ENCODE results near the gene USP13.
"Not testable (repeated sequence)": the region's sequence is repeated elsewhere in the genome, so short reads cannot be mapped to it uniquely, and the experiment has no call there.

Gene USP13

DNA sequence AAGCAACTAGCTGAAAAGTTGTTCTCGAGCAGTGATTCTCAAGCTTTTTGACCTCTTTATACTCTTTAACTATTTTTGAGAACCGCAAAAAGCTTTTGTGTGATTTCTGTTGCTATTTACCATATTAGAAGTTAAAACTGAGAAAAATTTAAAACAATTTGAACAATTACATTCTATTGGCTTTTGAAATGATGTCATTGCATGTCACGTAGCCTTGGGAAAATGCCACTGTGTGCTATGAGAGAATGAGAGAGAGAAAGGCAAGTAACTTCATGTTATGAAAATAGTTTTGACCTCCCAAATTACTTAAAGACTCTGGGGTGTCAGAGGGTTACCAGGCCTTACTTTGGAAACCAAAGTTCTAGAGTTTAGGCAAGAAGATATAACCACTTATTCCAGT is 8.0 kb downstream of the USP13 start:
- DNase-seq: no peak

- DNase-seq: no peak
These were observed 8.9 kb downstream of the USP13 start for GRCh38 chr3:179661777-179662176.

DNA sequence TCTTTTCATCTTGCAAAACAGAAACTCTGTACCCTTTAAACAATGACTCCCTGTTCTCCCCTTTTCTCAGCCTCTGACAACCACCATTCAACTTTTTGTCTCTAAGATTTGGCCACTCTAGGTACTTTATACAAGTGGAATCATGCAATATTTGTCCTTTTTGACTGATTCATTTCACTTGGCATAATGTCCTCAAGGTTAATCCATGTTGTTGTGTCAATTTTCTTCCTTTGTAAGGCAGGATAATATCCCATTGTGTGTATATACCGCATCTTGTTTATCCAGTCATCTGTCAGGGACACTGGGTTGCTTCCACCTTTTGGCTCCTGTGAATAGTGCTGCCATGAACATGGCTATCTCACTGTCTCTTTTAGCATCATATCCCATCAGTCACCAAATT is 10.3 kb downstream of the USP13 start:
- no peak for DNase-seq

DNA sequence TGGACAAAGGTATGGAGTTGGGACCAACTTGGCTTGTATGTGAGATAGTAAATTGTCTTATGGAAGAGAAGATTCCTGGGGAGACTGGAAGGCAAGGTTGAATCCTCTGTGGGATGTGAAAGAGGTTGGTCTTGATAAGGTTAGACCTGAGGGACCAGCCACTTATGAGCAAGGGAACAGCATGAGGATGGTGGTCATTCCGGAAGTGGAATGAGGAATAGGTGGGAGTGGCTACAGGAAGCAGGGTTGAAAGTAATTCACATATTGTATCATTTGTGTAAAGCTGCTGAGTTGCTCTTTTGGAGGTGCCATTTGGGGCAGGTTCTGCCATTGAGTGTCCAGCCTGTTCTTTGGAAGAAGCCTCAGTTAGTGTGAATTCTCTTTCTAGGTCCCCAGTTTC is 13.2 kb downstream of the USP13 start:
- DNase-seq: no peak

GRCh38 chr3:179666436-179667035 is 13.7 kb downstream of the USP13 start:
- no peak for DNase-seq

- DNase-seq: no peak
These were observed 15.6 kb downstream of the USP13 start for GRCh38 chr3:179668429-179668828.

- DNase-seq: no peak
These were observed 17.5 kb downstream of the USP13 start for GRCh38 chr3:179670311-179670710.

- DNase-seq: no peak
These were observed 18.5 kb downstream of the USP13 start for GRCh38 chr3:179671309-179671708.

- no peak for DNase-seq
These were observed 19.0 kb downstream of the USP13 start for GRCh38 chr3:179671747-179672242.

- no peak for DNase-seq
These were observed 20.1 kb downstream of the USP13 start for GRCh38 chr3:179672918-179673317.

DNA sequence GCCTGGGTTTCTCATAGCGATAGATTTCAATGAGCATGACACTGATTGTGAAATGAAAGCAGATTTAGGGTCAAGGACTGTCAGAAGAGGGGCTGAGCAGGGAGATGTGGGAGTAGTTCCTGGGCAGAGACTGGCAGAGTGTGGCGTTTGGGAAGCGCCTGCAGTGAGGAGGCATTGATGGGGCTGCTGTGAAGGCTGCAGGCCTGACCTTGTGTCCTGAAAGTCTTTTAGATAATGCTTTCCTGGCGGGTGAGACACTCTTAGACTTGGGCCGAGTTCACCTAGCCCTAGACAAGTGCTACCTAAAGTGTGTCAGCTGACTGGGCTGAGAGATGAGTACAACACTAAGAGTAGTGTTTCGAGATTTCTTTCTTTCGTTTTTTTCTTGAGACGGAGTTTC is 20.7 kb downstream of the USP13 start:
- DNase-seq: no peak

- DNase-seq: no peak
These were observed 23.2 kb downstream of the USP13 start for GRCh38 chr3:179676081-179676480.

- DNase-seq: no peak
These were observed 25.0 kb downstream of the USP13 start for GRCh38 chr3:179677884-179678283.

- DNase-seq: no peak
These were observed 28.8 kb downstream of the USP13 start for GRCh38 chr3:179681492-179682263.

DNA sequence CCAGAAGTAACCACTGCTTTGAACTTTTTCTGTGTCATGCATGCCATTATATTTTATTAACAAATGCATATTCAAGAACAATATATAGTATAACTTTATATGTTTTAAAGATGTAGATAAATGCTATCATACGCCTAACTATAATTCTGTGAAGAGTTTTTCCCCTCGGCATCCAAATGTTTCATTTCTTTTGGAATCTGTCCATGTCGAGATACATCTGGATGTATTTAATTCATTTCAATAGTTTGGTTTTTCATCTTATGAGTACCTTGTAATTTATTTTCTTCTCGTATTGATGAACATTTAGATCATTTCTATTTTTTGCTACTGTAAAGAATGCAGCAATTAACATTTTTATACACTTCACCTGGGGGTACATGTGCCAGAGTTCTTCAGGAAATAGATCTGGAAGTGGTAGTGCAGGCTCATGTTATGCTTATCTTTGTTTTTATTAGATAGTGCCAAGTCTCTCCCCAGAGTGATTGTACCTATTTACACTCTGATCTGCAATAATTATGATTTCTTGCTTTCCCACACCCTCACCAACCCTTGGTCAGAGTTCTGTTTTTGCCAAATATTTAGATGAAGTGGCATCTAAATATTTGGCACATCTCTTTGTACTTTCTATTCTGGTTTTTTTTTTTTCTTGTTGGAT is 29.7 kb downstream of the USP13 start:
- no peak for DNase-seq

- DNase-seq: not testable (repeated sequence)
These were observed 30.4 kb downstream of the USP13 start for GRCh38 chr3:179683286-179683685.

DNA sequence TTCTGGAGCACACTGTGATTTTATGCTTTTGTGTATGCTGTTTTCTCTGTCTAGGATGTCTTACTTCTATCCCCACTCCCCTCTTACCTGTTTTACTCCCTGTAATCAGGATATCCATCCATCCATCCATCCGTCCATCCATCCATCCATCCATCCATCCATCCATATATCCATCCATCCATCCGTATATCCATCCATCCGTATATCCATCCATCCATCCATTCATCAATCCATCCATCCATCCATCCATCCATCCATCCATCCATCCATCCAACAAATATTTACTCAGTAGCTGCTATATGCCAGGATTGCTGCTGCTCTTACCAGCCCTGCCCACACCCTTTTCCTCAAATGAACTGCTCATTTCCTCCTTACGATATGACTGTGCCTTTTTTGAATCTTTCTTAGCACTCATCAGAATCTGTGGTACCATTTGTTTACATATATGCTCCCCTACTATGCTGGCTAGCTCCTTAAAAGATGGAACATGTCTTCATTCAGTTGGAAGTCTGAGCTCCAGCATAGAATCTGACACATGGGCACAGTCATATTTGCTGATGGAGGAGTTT is 35.2 kb downstream of the USP13 start:
- DNase-seq: no peak

- no peak for DNase-seq
These were observed 36.0 kb downstream of the USP13 start for GRCh38 chr3:179688850-179689249.

DNA sequence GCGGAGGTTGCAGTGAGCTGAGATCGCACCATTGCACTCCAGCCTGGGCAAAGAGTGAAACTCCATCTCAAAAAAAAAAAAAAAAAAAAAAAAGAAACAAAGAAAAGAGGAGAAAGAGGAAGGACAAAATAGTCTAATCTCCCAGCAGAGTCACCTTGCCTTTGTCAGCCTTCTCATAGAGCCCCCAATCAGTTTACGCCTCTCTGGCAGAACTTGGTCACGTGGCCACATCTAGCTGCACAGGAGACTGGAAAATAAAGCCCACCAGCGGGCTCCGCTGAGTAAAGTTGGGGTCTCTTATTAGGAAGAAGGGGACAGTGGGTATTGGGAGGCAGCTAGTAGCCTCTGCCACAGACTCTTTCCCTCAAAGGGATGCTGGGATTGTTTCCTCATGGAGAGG is 41.9 kb downstream of the USP13 start:
- DNase-seq: no peak

DNA sequence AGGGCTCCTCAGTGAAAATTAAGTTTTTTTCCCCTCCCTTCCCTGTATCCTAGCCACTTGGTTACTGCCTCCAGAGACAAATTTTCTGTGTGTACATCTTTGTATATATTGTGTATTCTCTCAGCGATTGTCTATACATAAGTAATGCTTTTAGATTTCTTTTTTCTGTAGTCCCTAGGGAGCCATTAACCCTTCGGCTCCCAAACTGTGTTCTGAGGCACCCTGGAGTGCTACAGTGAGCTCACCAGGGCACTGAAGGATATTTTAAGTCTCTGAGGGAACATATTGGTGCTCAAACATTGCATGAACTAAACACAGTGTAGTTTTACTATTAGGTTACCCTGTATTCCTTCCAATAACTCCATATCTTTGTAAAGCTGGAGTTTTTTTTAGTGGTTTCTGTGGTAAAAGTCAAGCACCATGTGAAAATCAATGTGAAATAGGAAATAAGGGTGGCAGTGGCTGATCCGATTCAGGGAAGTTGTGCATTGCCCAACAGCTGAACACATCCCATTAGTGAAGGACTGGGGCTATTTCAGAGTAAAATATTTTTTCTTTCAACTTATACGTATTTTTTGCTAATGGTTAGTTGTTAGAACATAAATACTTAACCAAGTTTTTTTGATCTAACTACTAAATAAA is 43.0 kb downstream of the USP13 start:
- DNase-seq: no peak

- DNase-seq: no peak
These were observed 45.0 kb downstream of the USP13 start for GRCh38 chr3:179697736-179698332.

- DNase-seq: no peak
These were observed 47.9 kb downstream of the USP13 start for GRCh38 chr3:179700716-179701115.
